H1 (cell line): ENCODE measurements around the gene SIGLEC11. TPM values are rescaled to one million over a fixed set of nuclear protein-coding genes. Genes with fewer than 3 reads are reported as not detected.

ENCODE experiments used
- CTCF ChIA-PET: fragments of 300-600 bp; sonication (Branson Sonifier 250); formaldehyde crosslinking; loops from one replicate; lab custom pipeline; 2021; ENCODE audit not compliant: partially characterized antibody; lab: Charles Lee
- POLR2A ChIA-PET: fragments of 300-600 bp; sonication (Branson Sonifier 250); formaldehyde crosslinking; loops from one replicate; lab custom pipeline; 2021; ENCODE audit warnings: inconsistent platforms; ENCODE audit not compliant: partially characterized antibody; lab: Charles Lee
- DNase-seq, 2 experiments: peaks; one replicate each; pipeline versions ENCODE4 v3.0.0 to v3.0.0-alpha.2; 2010 to 2022; ENCODE audit warnings: low spot score in 2 of 2, low read depth in 1 of 2, mixed read lengths in 1 of 2
- FAIRE-seq: peaks from 2 replicates; lab custom pipeline; 2011; peaks lifted over from hg19 to GRCh38; lab: Jason Lieb, UNC
- H2AFZ ChIP-seq: 2 replicates; pipeline ENCODE4 v1.8.1; 2012; ENCODE audit warnings: low read length, inconsistent platforms
- H2AK5ac ChIP-seq: 2 replicates; pipeline ENCODE4 v1.6.1; 2013; ENCODE audit warnings: low read depth, low read length
- H2BK120ac ChIP-seq: replicated peaks from 2 replicates; pipeline ENCODE3; 2013; ENCODE audit warnings: low read depth, low read length, inconsistent platforms
- H2BK12ac ChIP-seq: 2 replicates; pipeline ENCODE4 v1.6.1; 2013; ENCODE audit warnings: low read depth, low read length
- H2BK15ac ChIP-seq: 2 replicates; pipeline ENCODE4 v1.6.1; 2013; ENCODE audit warnings: low read length
- H2BK20ac ChIP-seq: 2 replicates; pipeline ENCODE4 v1.6.1; 2013; ENCODE audit warnings: low read length
- H2BK5ac ChIP-seq: 2 replicates; pipeline ENCODE4 v1.6.1; 2013; ENCODE audit warnings: low read depth, low read length
- H3K14ac ChIP-seq: 2 replicates; pipeline ENCODE4 v1.6.1; 2013; ENCODE audit warnings: inconsistent platforms; ENCODE audit not compliant: insufficient read length
- H3K18ac ChIP-seq: 2 replicates; pipeline ENCODE4 v1.6.1; 2013; ENCODE audit warnings: low read length; ENCODE audit errors: extremely low read depth
- H3K23ac ChIP-seq: 2 replicates; pipeline ENCODE4 v1.6.1; 2013; ENCODE audit warnings: inconsistent platforms; ENCODE audit not compliant: insufficient read length
- H3K23me2 ChIP-seq: 2 replicates; pipeline ENCODE4 v1.6.1; 2013; ENCODE audit warnings: low read depth, low read length
- H3K27ac ChIP-seq: 2 replicates; pipeline ENCODE4 v1.6.1; 2011; ENCODE audit warnings: low read depth, low read length, inconsistent platforms
- H3K27me3 ChIP-seq, 4 experiments: replicated peaks in 1 of 4; 1 replicate in 1 of 4; 2 replicates in 3 of 4; pipeline versions ENCODE4 v1.6.1 to v1.8.1; 2011 to 2013; ENCODE audit warnings: low read length in 3 of 4, mild to moderate bottlenecking in 3 of 4, inconsistent platforms in 2 of 4, mixed read lengths in 2 of 4, moderate library complexity in 1 of 4; ENCODE audit not compliant: control insufficient read depth in 3 of 4, insufficient read depth in 3 of 4; ENCODE audit errors: extremely low read depth in 1 of 4
- H3K36me3 ChIP-seq, 4 experiments: 2 replicates each; pipeline versions ENCODE4 v1.6.1 to v1.8.1; 2011 to 2013; ENCODE audit warnings: mild to moderate bottlenecking in 4 of 4, low read length in 3 of 4, moderate library complexity in 2 of 4, control low read depth in 1 of 4, inconsistent platforms in 1 of 4; ENCODE audit not compliant: insufficient read depth in 4 of 4, control insufficient read depth in 2 of 4
- H3K4ac ChIP-seq: replicated peaks from 2 replicates; pipeline ENCODE3; 2013; ENCODE audit warnings: low read length, low read depth, mixed read lengths, inconsistent platforms; ENCODE audit not compliant: insufficient read length
- H3K4me1 ChIP-seq, 4 experiments: replicated peaks in 1 of 4; 1 replicate in 1 of 4; 2 replicates in 3 of 4; pipeline versions ENCODE4 v1.6.1 to v1.8.1; 2011 to 2013; ENCODE audit warnings: low read length in 3 of 4, inconsistent platforms in 2 of 4, mixed read lengths in 1 of 4; ENCODE audit not compliant: insufficient read depth in 4 of 4, control insufficient read depth in 3 of 4
- H3K4me2 ChIP-seq, 2 experiments: 2 replicates each; pipeline versions ENCODE4 v1.6.1 to v1.8.1; 2011 to 2013; ENCODE audit warnings: low read depth in 2 of 2, low read length in 2 of 2, control low read depth in 1 of 2, inconsistent platforms in 1 of 2, mild to moderate bottlenecking in 1 of 2; ENCODE audit not compliant: insufficient read depth in 1 of 2
- H3K4me3 ChIP-seq, 4 experiments: fragments of 200-600, 300-600 bp in 1 of 4; sonication (generic), shearing (Covaris generic), sonication (Bioruptor Twin) in 1 of 4; 2 replicates each; pipeline versions ENCODE4 v1.5.1 to v1.8.1; 2011 to 2016; ENCODE audit warnings: low read length in 4 of 4, low read depth in 3 of 4, control low read depth in 2 of 4, inconsistent platforms in 2 of 4, mild to moderate bottlenecking in 2 of 4, mixed read lengths in 1 of 4, moderate library complexity in 1 of 4; ENCODE audit not compliant: insufficient read depth in 2 of 4; ENCODE audit errors: extremely low read depth in 1 of 4
- H3K56ac ChIP-seq: replicated peaks from 2 replicates; pipeline ENCODE3; 2013; ENCODE audit warnings: low read depth, mild to moderate bottlenecking, mixed read lengths, low read length, inconsistent platforms; ENCODE audit not compliant: insufficient read length
- H3K79me1 ChIP-seq: 2 replicates; pipeline ENCODE4 v1.6.1; 2013; ENCODE audit warnings: low read depth, low read length, control low read depth
- H3K79me2 ChIP-seq, 2 experiments: 2 replicates each; pipeline versions ENCODE4 v1.6.1 to v1.8.1; 2012 to 2013; ENCODE audit warnings: low read length in 2 of 2, mild to moderate bottlenecking in 2 of 2, inconsistent platforms in 1 of 2; ENCODE audit not compliant: insufficient read depth in 2 of 2, control insufficient read depth in 1 of 2
- H3K9ac ChIP-seq, 4 experiments: replicated peaks in 1 of 4; 1 replicate in 1 of 4; 2 replicates in 3 of 4; pipeline versions ENCODE4 v1.6.1 to v1.8.1; 2011 to 2013; ENCODE audit warnings: low read depth in 3 of 4, low read length in 3 of 4, control low read depth in 2 of 4, mild to moderate bottlenecking in 2 of 4, moderate library complexity in 2 of 4, inconsistent platforms in 1 of 4; ENCODE audit errors: extremely low read depth in 1 of 4
- H3K9me3 ChIP-seq, 2 experiments: 2 replicates each; pipeline versions ENCODE4 v1.6.1 to v1.8.1; 2012 to 2013; ENCODE audit warnings: mild to moderate bottlenecking in 2 of 2, moderate library complexity in 2 of 2, control low read depth in 1 of 2, inconsistent platforms in 1 of 2, low read depth in 1 of 2, low read length in 1 of 2, mixed read lengths in 1 of 2; ENCODE audit not compliant: insufficient read depth in 2 of 2
- H4K20me1 ChIP-seq, 2 experiments: replicated peaks in 1 of 2; 2 replicates each; pipeline versions ENCODE3 to v1.8.1; 2011 to 2013; ENCODE audit warnings: inconsistent platforms in 2 of 2, low read length in 2 of 2, mild to moderate bottlenecking in 1 of 2; ENCODE audit not compliant: insufficient read depth in 2 of 2, control insufficient read depth in 1 of 2
- H4K5ac ChIP-seq: 2 replicates; pipeline ENCODE4 v1.6.1; 2013; ENCODE audit warnings: low read length, low read depth, mixed read lengths, inconsistent platforms; ENCODE audit not compliant: insufficient read length
- H4K8ac ChIP-seq: 2 replicates; pipeline ENCODE4 v1.8.0; 2013; ENCODE audit warnings: mild to moderate bottlenecking, moderate library complexity, low read length, inconsistent platforms; ENCODE audit not compliant: insufficient read depth; ENCODE audit errors: extremely low read depth
- H4K91ac ChIP-seq: replicated peaks from 2 replicates; pipeline ENCODE3; 2013; ENCODE audit warnings: low read length, mixed read lengths, inconsistent platforms; ENCODE audit not compliant: insufficient read length
- ATF2 ChIP-seq: IDR thresholded peaks from 2 replicates; pipeline ENCODE4 v1.6.1; 2012; ENCODE audit warnings: low read length, inconsistent platforms
- BACH1 ChIP-seq: IDR thresholded peaks from 2 replicates; pipeline ENCODE4 v1.6.1; 2012; ENCODE audit warnings: low read length, improper control_type of control experiment
- BRCA1 ChIP-seq: IDR thresholded peaks from 2 replicates; pipeline ENCODE4 v1.6.1; 2012; ENCODE audit warnings: low read depth, low read length, improper control_type of control experiment
- CTBP2 ChIP-seq: IDR thresholded peaks from 2 replicates; pipeline ENCODE4 v1.7.0; 2011; ENCODE audit warnings: borderline replicate concordance, mild to moderate bottlenecking, moderate library complexity, mixed read lengths, low read length; ENCODE audit not compliant: insufficient read depth, insufficient read length
- E2F6 ChIP-seq: IDR thresholded peaks from 2 replicates; pipeline ENCODE4 v1.6.1; 2012; ENCODE audit warnings: inconsistent platforms
- HDAC2 ChIP-seq, 2 experiments: fragments of 300-600 bp in 1 of 2; sonication (generic) in 1 of 2; IDR thresholded peaks; 2 replicates each; pipeline ENCODE4 v1.6.1; 2011 to 2012; ENCODE audit warnings: low read depth in 2 of 2, low read length in 2 of 2, mild to moderate bottlenecking in 2 of 2, moderate library complexity in 2 of 2, borderline replicate concordance in 1 of 2, inconsistent platforms in 1 of 2
- JUN ChIP-seq: IDR thresholded peaks from 2 replicates; pipeline ENCODE4 v1.6.1; 2011; ENCODE audit warnings: low read depth, mild to moderate bottlenecking, improper control_type of control experiment, low read length
- RFX5 ChIP-seq: IDR thresholded peaks from 2 replicates; pipeline ENCODE4 v1.6.1; 2011; ENCODE audit warnings: low read depth, low read length, improper control_type of control experiment, borderline replicate concordance
- RXRA ChIP-seq: IDR thresholded peaks from 2 replicates; pipeline ENCODE4 v1.6.1; 2011; ENCODE audit warnings: low read depth, mild to moderate bottlenecking, low read length, moderate library complexity; ENCODE audit not compliant: insufficient read depth
- SP1 ChIP-seq: IDR thresholded peaks from 2 replicates; pipeline ENCODE4 v1.6.1; 2011; ENCODE audit warnings: low read depth, low read length
- SRF ChIP-seq: IDR thresholded peaks from 2 replicates; pipeline ENCODE4 v1.6.1; 2011; ENCODE audit warnings: mild to moderate bottlenecking, low read depth, low read length, moderate library complexity
- TBP ChIP-seq: IDR thresholded peaks from 2 replicates; pipeline ENCODE4 v1.6.1; 2011; ENCODE audit warnings: low read depth, low read length, improper control_type of control experiment
- TEAD4 ChIP-seq: IDR thresholded peaks from 2 replicates; pipeline ENCODE4 v1.6.1; 2012; ENCODE audit warnings: low read depth, low read length, inconsistent platforms, mixed read lengths
- polyA plus RNA-seq, 7 experiments: library from polyadenylated mRNA; depleted of rRNA in 3 of 7; stranded (reverse) in 5 of 7; unstranded in 2 of 7; fragments of >200 nt in 5 of 7; fragments of 200-250 nt in 2 of 7; gene quantifications; 1 replicate in 5 of 7; 2 replicates in 1 of 7; 4 replicates in 1 of 7; pipeline versions ENCODE4 v1.2.1 to v1.2.3, GENCODE V29; 2011 to 2013; ENCODE audit warnings: missing spikeins in 2 of 7, mixed read lengths in 2 of 7
- total RNA-seq: library from RNA; stranded (reverse); fragmentation: NEBNext Ultra II Directional; extraction: Animal tissue kit (Norgen Biotek cat#: 25700); gene quantifications from 2 replicates; pipeline ENCODE4 v1.2.1, GENCODE V29; 2021

Gene SIGLEC11
- total and polyA plus RNA-seq, 2 of the 8 experiments (the other 6 are each of a cell fraction or from before 2014, with no cell fraction given): 0.18 TPM; not detected in 1

GRCh38 chr19:49952479-49952836 lies 8.5 kb downstream of the SIGLEC11 start:
- H3K79me1 ChIP-seq: no peaks in the 10 kb centered on the region
- no peak overlapping the region for H3K14ac ChIP-seq
- peaks cover 0 to 1% of the 10 kb centered on the region in 2 experiments for H4K20me1 ChIP-seq
- no peak overlapping the region for H2BK15ac ChIP-seq
- H2BK20ac ChIP-seq: no peak overlapping the region
- no peak overlapping the region for H4K5ac ChIP-seq
- no peak overlapping the region for H3K18ac ChIP-seq
- H3K9ac ChIP-seq: no peak overlapping the region
- no peak overlapping the region for H2AK5ac ChIP-seq
- POLR2A ChIA-PET: no interaction called here
- H2BK120ac ChIP-seq: no peak overlapping the region
- H2BK5ac ChIP-seq: no peak overlapping the region
- no peak overlapping the region for H3K23ac ChIP-seq
- no peak overlapping the region for H3K27ac ChIP-seq
- H3K4me1 ChIP-seq: peaks cover 0 to 11% (median 5%) of the 10 kb centered on the region in 4 experiments; a peak in 5 of 7 replicates
- H3K56ac ChIP-seq: no peak overlapping the region
- peaks cover 0 to 3% of the 10 kb centered on the region in 2 experiments; a peak in 1 of 4 replicates for H3K9me3 ChIP-seq
- no peak overlapping the region for H4K91ac ChIP-seq
- H4K8ac ChIP-seq: no peak overlapping the region
- no peak overlapping the region for H2AFZ ChIP-seq
- no peak for DNase-seq
- H2BK12ac ChIP-seq: no peak overlapping the region
- CTCF ChIA-PET: interaction anchor here (1.2 to 7.3 kb wide), 2 partner anchors 13 to 81 kb away, joined by 3 to 69 read pairs; no protein-coding TSS in a partner anchor
- no peak for FAIRE-seq
- no peak overlapping the region for H3K4ac ChIP-seq
- no peak overlapping the region for H3K4me3 ChIP-seq
- H3K36me3 ChIP-seq: no peaks in the 10 kb centered on the region
- no peaks in the 10 kb centered on the region for H3K27me3 ChIP-seq
- H3K23me2 ChIP-seq: no peaks in the 10 kb centered on the region
- H3K4me2 ChIP-seq: no peak overlapping the region
- H3K79me2 ChIP-seq: no peaks in the 10 kb centered on the region
- no peak for TF ChIP-seq JUN
- no peak for TF ChIP-seq BRCA1
- no peak for TF ChIP-seq SRF
- no peak for TF ChIP-seq SP1
- no peak for TF ChIP-seq CTBP2
- TF ChIP-seq BACH1: no peak
- no peak for TF ChIP-seq TEAD4
- TF ChIP-seq RFX5: no peak
- TF ChIP-seq TBP: no peak
- no peak for TF ChIP-seq HDAC2 (IDR thresholded peaks at IDR 0.05; ENCODE audit: borderline replicate concordance in 1 of 2, low read depth in 2 of 2, low read length in 2 of 2)
- no peak for TF ChIP-seq E2F6
- no peak for TF ChIP-seq ATF2
- TF ChIP-seq RXRA: no peak
